H54 (cell line): ENCODE data around the gene WWOX.

Experiments
- DNase-seq: peaks from one replicate; pipeline ENCODE4 v3.0.0; 2011; ENCODE audit warnings: low spot score, mixed read lengths; ENCODE audit not compliant: insufficient read length
- FAIRE-seq: peaks from 3 replicates; lab custom pipeline; 2011; peaks lifted over from hg19 to GRCh38; lab: Jason Lieb, UNC
- POLR2A ChIP-seq: IDR thresholded peaks from 2 replicates; pipeline ENCODE4 v1.6.1; 2011; ENCODE audit warnings: low read depth, mild to moderate bottlenecking, low read length

The WWOX gene

DNA sequence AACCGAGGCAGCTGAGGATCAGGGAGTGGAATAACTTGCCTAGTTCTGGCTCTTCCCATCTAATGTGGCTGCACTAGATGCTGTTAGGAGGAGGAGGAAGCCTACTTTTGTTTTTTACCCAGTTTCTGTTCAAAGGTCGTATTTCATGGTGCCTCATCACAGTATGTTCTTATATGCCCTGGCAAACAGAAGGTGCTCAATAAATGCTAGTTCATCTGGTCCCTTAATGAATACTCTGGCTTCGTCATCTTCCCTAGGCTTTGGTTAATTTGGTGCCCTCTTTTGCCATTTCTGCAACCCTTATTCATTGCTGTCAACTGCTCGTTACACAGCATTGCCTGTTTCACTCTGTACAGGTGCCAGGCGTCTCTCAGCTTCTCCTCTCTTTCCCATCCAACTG lies 151.7 kb downstream of the WWOX start:
- TF ChIP-seq POLR2A, result no peak
- DNase-seq, result no peak
- FAIRE-seq, result no peak

DNA sequence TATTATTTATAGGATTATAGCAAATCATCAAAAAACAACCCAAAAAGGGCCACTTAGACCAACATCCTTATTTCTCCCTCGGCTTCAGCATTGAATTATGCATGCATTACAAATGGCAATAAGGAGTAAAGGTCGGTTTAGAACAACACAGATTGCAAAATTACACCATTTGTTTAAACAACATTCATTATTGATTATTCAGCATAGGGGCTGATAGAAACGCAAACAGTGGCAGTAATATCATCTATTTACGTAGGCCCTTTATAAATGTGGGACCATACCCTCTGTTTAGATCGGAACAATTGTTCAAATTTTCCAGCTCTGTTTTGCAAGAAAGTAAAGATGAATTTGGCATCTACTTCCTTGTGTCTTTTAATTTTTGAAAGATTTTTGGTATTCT lies 153.3 kb downstream of the WWOX start:
- no peak for TF ChIP-seq POLR2A
- no peak for FAIRE-seq
- DNase-seq, result no peak

- TF ChIP-seq POLR2A, result no peak
- DNase-seq (no peak), FAIRE-seq (no peak)
These were observed 155.4 kb downstream of the WWOX start for GRCh38 chr16:78254841-78255240.

DNA sequence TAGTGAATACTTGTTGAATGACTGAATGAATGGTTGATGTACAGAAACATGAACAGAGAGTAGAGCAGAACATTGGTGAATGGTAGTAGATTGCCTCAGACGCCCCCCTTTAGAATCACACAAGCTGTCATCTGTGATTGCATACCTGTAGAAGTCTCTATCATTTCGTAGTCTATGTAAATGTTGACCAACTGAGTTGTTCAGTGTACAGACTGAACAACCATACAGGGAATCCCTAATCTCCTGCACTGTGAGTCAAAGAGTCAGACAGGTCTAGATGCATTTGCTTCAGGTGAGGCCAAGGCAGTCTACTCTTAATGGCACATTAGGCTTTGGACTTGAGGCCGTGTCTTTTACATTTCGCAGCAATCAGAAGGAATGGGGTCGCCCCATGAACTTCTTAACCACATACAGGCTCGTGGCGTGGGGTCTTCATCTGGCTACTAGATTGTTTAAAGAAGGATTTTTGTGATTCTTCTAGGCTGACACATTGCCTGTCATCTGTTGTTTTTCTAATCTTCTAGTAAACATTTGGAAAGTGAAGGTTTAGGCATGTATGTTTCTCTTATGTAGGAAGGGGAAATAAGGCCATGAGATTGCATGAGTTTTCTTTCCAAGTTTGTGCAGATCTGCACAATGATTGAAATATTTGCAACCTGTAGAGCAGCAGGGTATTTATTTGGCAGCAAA lies 157.4 kb downstream of the WWOX start:
- no peak for FAIRE-seq
- no peak for DNase-seq
- TF ChIP-seq POLR2A, result no peak

GRCh38 chr16:78257376-78257728 lies 157.9 kb downstream of the WWOX start:
- no peak for FAIRE-seq
- TF ChIP-seq POLR2A, result no peak

GRCh38 chr16:78258375-78259065 lies 159.1 kb downstream of the WWOX start:
- no peak for FAIRE-seq
- no peak for DNase-seq
- TF ChIP-seq POLR2A, result no peak

More at GRCh38 chr16:78257376-78257728, 157.9 kb downstream of the WWOX start:
- DNase-seq, result no peak

DNA sequence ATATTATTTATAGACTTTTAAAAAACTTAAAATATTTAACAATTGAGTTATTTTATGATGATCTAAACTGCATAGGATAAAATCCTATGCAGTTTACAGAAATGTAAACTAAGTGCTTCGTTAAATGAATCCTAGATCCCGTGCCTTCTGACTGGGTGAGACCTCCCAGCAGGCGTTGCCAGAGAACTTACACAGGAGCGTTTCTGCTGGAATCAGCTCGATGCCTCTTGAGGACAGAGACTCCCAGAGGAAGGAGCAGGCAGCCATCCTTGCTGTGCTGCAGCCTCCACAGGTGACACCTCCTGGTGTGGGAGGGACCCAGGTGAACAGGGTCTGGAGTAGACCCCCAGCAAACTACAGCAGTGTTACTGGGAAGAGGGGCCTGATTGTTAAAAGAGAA lies 160.4 kb downstream of the WWOX start:
- FAIRE-seq (no peak), DNase-seq (no peak)
- no peak for TF ChIP-seq POLR2A

- TF ChIP-seq POLR2A, result no peak
- FAIRE-seq, result no peak
These were observed 165.2 kb downstream of the WWOX start for GRCh38 chr16:78264642-78265041.

DNA sequence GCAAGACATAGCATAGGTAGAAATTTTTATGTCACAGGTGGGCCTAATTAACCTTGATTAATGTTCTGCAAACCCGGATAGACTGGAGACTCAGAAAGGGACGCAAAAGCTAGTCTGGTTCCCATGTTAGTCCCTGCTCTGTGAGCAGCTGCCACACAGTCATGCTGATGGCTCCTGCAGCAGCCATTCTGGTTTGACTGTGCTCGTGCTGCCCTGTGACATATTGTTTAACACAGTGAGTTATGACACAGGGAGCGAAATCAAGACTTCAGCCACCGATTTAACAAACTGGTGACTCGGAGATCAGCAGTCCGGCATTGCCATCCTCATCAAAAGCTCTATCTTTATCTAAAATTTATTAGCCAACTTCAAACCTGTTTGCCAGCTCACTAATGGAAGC lies 169.8 kb downstream of the WWOX start:
- no peak for TF ChIP-seq POLR2A
- FAIRE-seq (no peak), DNase-seq (no peak)

More at GRCh38 chr16:78264642-78265041, 165.2 kb downstream of the WWOX start:
- DNase-seq, result no peak

DNA sequence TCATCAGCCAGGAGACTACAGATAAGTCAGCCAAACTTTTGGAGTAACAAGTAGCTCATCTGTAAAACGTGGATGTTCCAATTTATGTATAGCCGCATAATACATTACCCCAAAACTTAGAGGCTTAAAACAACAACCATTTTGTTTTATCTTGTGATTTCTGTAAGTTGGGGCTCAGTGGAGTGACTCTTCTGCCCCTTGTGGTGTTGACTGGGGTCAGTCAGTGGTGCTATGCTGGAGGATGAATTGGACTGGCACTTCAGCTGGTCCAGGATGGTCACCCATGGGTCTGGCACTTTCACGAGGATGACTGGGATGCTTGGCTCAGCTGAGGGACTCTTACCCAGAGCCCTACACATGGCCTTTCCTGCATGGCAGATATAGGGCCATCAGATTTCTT lies 172.5 kb downstream of the WWOX start:
- FAIRE-seq, result no peak
- DNase-seq, result no peak
- no peak for TF ChIP-seq POLR2A

- FAIRE-seq (no peak), DNase-seq (no peak)
- no peak for TF ChIP-seq POLR2A
These were observed 175.3 kb downstream of the WWOX start for GRCh38 chr16:78274771-78275170.

DNA sequence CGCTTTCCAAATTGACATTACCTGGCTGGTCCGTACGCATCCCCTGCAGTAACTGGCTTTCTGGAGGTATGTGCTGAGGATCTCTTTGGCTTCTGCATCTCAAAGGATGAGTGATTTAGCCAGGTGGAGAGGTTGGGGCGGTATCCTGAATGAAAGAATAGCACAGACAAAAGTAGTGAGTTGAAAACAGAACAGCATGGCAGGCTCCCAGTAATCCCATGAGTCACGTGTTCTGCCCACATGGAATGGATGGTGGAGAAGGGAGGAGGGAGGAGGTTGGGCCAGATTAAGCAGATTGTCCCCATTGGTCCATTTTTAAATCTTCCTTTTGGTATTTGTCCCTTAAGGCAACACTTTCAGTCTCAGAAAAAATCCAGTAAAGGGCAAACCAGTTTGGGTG lies 176.0 kb downstream of the WWOX start:
- DNase-seq (no peak), FAIRE-seq (no peak)
- no peak for TF ChIP-seq POLR2A

- DNase-seq (no peak), FAIRE-seq (no peak)
- no peak for TF ChIP-seq POLR2A
These were observed 178.0 kb downstream of the WWOX start for GRCh38 chr16:78277321-78278055.

GRCh38 chr16:78278056-78278450 lies 178.6 kb downstream of the WWOX start:
- no peak for DNase-seq
- TF ChIP-seq POLR2A, result no peak
- FAIRE-seq, result no peak

DNA sequence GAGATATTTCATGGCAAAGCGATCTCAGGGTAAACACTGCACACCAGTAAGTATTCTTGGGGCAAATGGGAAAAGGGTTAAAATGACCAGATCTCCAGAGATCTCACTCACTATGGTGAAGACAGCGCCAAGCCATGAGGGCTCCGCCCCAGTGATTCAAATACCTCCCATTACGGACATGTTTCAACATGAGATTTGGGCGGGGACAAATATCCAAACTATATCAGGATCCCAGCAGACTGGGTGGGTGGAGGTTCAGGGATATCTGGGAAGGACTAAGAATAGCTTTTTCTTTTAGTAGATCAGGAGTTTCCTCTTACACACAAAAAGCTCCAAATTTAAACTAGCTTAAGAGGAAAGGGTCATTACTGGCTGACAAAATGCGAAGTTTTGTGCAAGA lies 181.7 kb downstream of the WWOX start:
- DNase-seq (no peak), FAIRE-seq (no peak)
- TF ChIP-seq POLR2A, result no peak
